IgD-negative memory B cell (primary cell): Measurements from ENCODE around the gene TRMT1L. TPM values are rescaled to one million over a fixed set of nuclear protein-coding genes. Genes with fewer than 3 reads are reported as not detected.

Experiments
- H3K27ac Mint-ChIP-seq, 3 donors: one replicate each; pipeline ENCODE4 v1.8.0; 2020 to 2022; ENCODE audit warnings: mild to moderate bottlenecking in 3 of 3, mixed read lengths in 3 of 3, moderate library complexity in 1 of 3
- H3K27me3 Mint-ChIP-seq: one replicate; pipeline ENCODE4 v1.8.0; 2021; ENCODE audit warnings: mixed read lengths
- H3K36me3 Mint-ChIP-seq: one replicate; pipeline ENCODE4 v1.8.0; 2020; ENCODE audit warnings: mild to moderate bottlenecking, mixed read lengths
- H3K4me1 Mint-ChIP-seq, 3 donors: one replicate each; pipeline ENCODE4 v1.8.0; 2020 to 2022; ENCODE audit warnings: mixed read lengths in 3 of 3, mild to moderate bottlenecking in 1 of 3
- H3K4me3 Mint-ChIP-seq, 4 donors: one replicate each; pipeline ENCODE4 v1.8.0; 2020 to 2022; ENCODE audit warnings: mild to moderate bottlenecking in 4 of 4, mixed read lengths in 4 of 4, moderate library complexity in 3 of 4
- H3K9me3 Mint-ChIP-seq, 3 donors: one replicate each; pipeline ENCODE4 v1.8.0; 2020 to 2021; ENCODE audit warnings: mixed read lengths in 3 of 3, mild to moderate bottlenecking in 1 of 3
- polyA plus RNA-seq: library from polyadenylated mRNA; unstranded; fragments of 300-500 nt; fragmentation: Illumina TruSeq; gene quantifications from one replicate; pipeline ENCODE4 v1.2.3, GENCODE V29; 2021

The TRMT1L gene
- polyA plus RNA-seq, 1 donor from 2014 or later: 22.5 TPM

GRCh38 chr1:185154912-185155513 lies 1.7 kb downstream of the TRMT1L start:
- Mint-ChIP-seq H3K4me3 (peak overlapping the region; percentile 91 to 100 (median 98)), H3K27ac (peak overlapping the region; percentile 99 to 100 (median 99)), H3K27me3 (no peaks in the 10 kb centered on the region), H3K36me3 (peaks cover 6% of the 10 kb centered on the region), H3K4me1 (peaks cover 13 to 42% (median 27%) of the 10 kb centered on the region in 3 donors), H3K9me3 (no peaks in the 10 kb centered on the region)

GRCh38 chr1:185152187-185152767 lies 4.5 kb downstream of the TRMT1L start:
- Mint-ChIP-seq H3K4me3 (peak overlapping the region in 3 of 4 donors; percentile 9 to 22 (median 19)), H3K27me3 (no peaks in the 10 kb centered on the region), H3K9me3 (no peaks in the 10 kb centered on the region), H3K4me1 (peaks cover 13 to 34% (median 24%) of the 10 kb centered on the region in 3 donors), H3K27ac (peak overlapping the region in 1 of 3 donors; percentile 19), H3K36me3 (peaks cover 9% of the 10 kb centered on the region)

- Mint-ChIP-seq H3K27ac (no peak overlapping the region), H3K9me3 (no peaks in the 10 kb centered on the region), H3K27me3 (no peaks in the 10 kb centered on the region), H3K36me3 (peaks cover 9% of the 10 kb centered on the region), H3K4me1 (peaks cover 13 to 34% (median 24%) of the 10 kb centered on the region in 3 donors), H3K4me3 (no peak overlapping the region)
These were observed 5.5 kb downstream of the TRMT1L start for GRCh38 chr1:185151215-185151614.

- Mint-ChIP-seq H3K4me3 (no peak overlapping the region), H3K9me3 (no peaks in the 10 kb centered on the region), H3K36me3 (peaks cover 9% of the 10 kb centered on the region), H3K27ac (no peak overlapping the region), H3K4me1 (peaks cover 0 to 5% (median 0%) of the 10 kb centered on the region in 3 donors), H3K27me3 (no peaks in the 10 kb centered on the region)
These were observed 12.5 kb downstream of the TRMT1L start for GRCh38 chr1:185144233-185144632.

GRCh38 chr1:185139246-185139645 lies 17.5 kb downstream of the TRMT1L start:
- Mint-ChIP-seq H3K27ac (no peak overlapping the region), H3K9me3 (no peaks in the 10 kb centered on the region), H3K4me3 (no peak overlapping the region), H3K27me3 (no peaks in the 10 kb centered on the region), H3K4me1 (no peaks in the 10 kb centered on the region), H3K36me3 (peaks cover 11% of the 10 kb centered on the region)

DNA sequence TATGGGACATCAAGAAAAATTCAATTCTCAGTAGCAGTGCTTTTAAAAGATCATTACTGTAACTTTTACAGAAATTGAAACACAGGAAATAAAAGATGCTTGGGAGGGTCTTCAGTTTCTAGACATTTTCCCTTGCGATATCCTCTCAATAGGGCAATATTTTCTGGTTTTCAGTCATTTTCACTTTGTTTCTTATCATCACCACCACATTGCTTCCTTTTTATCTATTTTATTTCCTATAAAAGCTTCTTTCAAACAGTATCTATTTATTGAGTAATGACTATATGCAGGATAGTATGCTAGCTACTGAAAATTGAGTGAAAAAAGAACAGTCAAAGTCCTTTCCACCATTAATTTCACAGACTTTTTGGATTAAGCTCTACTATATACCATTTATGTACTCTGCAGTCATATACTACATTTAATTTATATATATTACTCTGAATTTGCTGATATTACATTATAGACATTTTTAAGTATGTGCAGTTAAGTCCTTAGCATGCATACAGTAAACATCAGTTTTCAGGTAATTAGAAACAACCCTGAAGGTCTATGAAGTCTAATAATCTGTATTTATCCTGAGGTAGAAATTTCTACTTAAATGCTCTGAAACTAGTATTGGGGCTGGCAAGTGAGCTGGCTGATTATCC lies 18.7 kb downstream of the TRMT1L start:
- Mint-ChIP-seq H3K4me3 (no peak overlapping the region), H3K27me3 (no peaks in the 10 kb centered on the region), H3K9me3 (peaks cover 0 to 2% (median 0%) of the 10 kb centered on the region in 3 donors), H3K27ac (no peak overlapping the region), H3K4me1 (no peaks in the 10 kb centered on the region), H3K36me3 (peaks cover 19% of the 10 kb centered on the region)

GRCh38 chr1:185132534-185132933 lies 24.2 kb downstream of the TRMT1L start:
- H3K4me1 Mint-ChIP-seq: no peaks in the 10 kb centered on the region
- H3K36me3 Mint-ChIP-seq: peaks cover 25% of the 10 kb centered on the region
- H3K4me3 Mint-ChIP-seq: no peak overlapping the region

GRCh38 chr1:185129708-185130107 lies 27.0 kb downstream of the TRMT1L start:
- no peaks in the 10 kb centered on the region for H3K4me1 Mint-ChIP-seq
- H3K4me3 Mint-ChIP-seq: no peak overlapping the region
- peaks cover 2 to 5% (median 5%) of the 10 kb centered on the region in 3 donors for H3K9me3 Mint-ChIP-seq
- H3K27me3 Mint-ChIP-seq: no peaks in the 10 kb centered on the region
- peaks cover 26% of the 10 kb centered on the region for H3K36me3 Mint-ChIP-seq
- no peak overlapping the region for H3K27ac Mint-ChIP-seq

More at GRCh38 chr1:185132534-185132933, 24.2 kb downstream of the TRMT1L start:
- Mint-ChIP-seq H3K27ac (no peak overlapping the region), H3K9me3 (peaks cover 2 to 5% (median 5%) of the 10 kb centered on the region in 3 donors), H3K27me3 (no peaks in the 10 kb centered on the region)

- no peak overlapping the region for H3K27ac Mint-ChIP-seq
- H3K9me3 Mint-ChIP-seq: peaks cover 5 to 13% (median 10%) of the 10 kb centered on the region in 3 donors
- H3K27me3 Mint-ChIP-seq: no peaks in the 10 kb centered on the region
- H3K4me3 Mint-ChIP-seq: peak overlapping the region in 1 of 4 donors; percentile 39
- peaks cover 4% of the 10 kb centered on the region for H3K36me3 Mint-ChIP-seq
- H3K4me1 Mint-ChIP-seq: no peaks in the 10 kb centered on the region
These were observed 44.4 kb downstream of the TRMT1L start for GRCh38 chr1:185112356-185112755.

DNA sequence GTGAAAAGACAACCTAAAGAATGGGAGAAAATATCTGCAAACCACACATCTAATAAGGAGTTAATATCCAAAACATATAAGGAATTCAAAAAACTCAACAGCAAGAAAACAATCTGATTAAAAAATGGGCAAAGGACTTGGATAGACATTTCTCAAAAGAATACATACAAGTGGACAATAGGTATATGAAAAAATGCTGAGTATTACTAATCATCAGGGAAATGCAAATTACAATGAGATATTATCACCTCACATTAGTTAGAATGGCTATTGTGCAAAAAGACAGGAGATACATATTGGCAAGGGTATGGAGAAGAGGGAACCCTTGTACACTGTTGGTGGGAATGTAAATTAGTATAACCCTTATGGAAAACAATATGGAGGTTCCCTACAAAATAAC lies 44.9 kb downstream of the TRMT1L start:
- Mint-ChIP-seq H3K9me3 (peaks cover 5 to 13% (median 10%) of the 10 kb centered on the region in 3 donors), H3K4me1 (no peaks in the 10 kb centered on the region), H3K27ac (peak overlapping the region in 1 of 3 donors; percentile 14), H3K27me3 (no peaks in the 10 kb centered on the region), H3K4me3 (no peak overlapping the region), H3K36me3 (peaks cover 4% of the 10 kb centered on the region)

- Mint-ChIP-seq H3K9me3 (peaks cover 7 to 21% (median 10%) of the 10 kb centered on the region in 3 donors), H3K36me3 (peaks cover 2% of the 10 kb centered on the region), H3K4me1 (peaks cover 0 to 2% (median 0%) of the 10 kb centered on the region in 3 donors), H3K27ac (no peak overlapping the region), H3K27me3 (no peaks in the 10 kb centered on the region), H3K4me3 (no peak overlapping the region)
These were observed 46.6 kb downstream of the TRMT1L start for GRCh38 chr1:185110145-185110544.

- H3K4me1 Mint-ChIP-seq: peaks cover 0 to 2% (median 0%) of the 10 kb centered on the region in 3 donors
These were observed 48.4 kb downstream of the TRMT1L start for GRCh38 chr1:185108321-185108720.

GRCh38 chr1:185105121-185105520 lies 51.6 kb downstream of the TRMT1L start:
- Mint-ChIP-seq H3K9me3 (peaks cover 7 to 15% (median 8%) of the 10 kb centered on the region in 3 donors), H3K27me3 (no peaks in the 10 kb centered on the region), H3K27ac (no peak overlapping the region), H3K36me3 (peaks cover 14% of the 10 kb centered on the region), H3K4me1 (peaks cover 0 to 5% (median 0%) of the 10 kb centered on the region in 3 donors), H3K4me3 (no peak overlapping the region)

More at GRCh38 chr1:185108321-185108720, 48.4 kb downstream of the TRMT1L start:
- peak overlapping the region in 1 of 3 donors; percentile 60 for H3K27ac Mint-ChIP-seq
- peaks cover 7 to 21% (median 10%) of the 10 kb centered on the region in 3 donors for H3K9me3 Mint-ChIP-seq
- H3K4me3 Mint-ChIP-seq: no peak overlapping the region
- no peaks in the 10 kb centered on the region for H3K27me3 Mint-ChIP-seq
- peaks cover 2% of the 10 kb centered on the region for H3K36me3 Mint-ChIP-seq

- H3K27ac Mint-ChIP-seq: no peak overlapping the region
- H3K9me3 Mint-ChIP-seq: peaks cover 2 to 12% (median 3%) of the 10 kb centered on the region in 3 donors
- peaks cover 16% of the 10 kb centered on the region for H3K36me3 Mint-ChIP-seq
- no peaks in the 10 kb centered on the region for H3K27me3 Mint-ChIP-seq
- no peak overlapping the region for H3K4me3 Mint-ChIP-seq
- peaks cover 0 to 5% (median 0%) of the 10 kb centered on the region in 3 donors for H3K4me1 Mint-ChIP-seq
These were observed 52.7 kb downstream of the TRMT1L start for GRCh38 chr1:185104083-185104482.

DNA sequence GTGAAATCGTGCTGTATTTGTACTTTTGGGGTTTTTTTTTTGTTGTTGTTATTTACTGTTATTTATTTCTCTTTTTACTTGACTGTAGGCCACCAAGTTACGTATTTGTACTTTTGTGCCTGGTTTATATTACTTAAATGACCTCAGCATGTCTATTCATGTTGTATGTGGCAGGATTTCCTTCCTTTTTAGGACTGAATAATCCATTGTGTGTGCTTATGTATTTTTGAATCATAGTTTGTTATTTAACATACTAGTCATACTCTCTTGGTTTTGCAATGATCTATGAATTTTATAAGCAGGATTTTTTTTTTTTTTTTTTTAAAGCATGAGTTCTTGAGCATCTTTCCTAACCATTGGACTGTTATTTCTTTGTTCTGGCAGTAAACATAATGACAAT lies 60.2 kb downstream of the TRMT1L start:
- Mint-ChIP-seq H3K4me3 (no peak overlapping the region), H3K9me3 (no peaks in the 10 kb centered on the region), H3K27me3 (no peaks in the 10 kb centered on the region), H3K27ac (no peak overlapping the region), H3K36me3 (peaks cover 24% of the 10 kb centered on the region), H3K4me1 (no peaks in the 10 kb centered on the region)
